IMR-90 (cell line): ENCODE results near the gene EXOC2.

Experiments
- CTCF ChIP-seq: conservative IDR thresholded peaks from 2 replicates; pipeline ENCODE4 v1.5.1; 2012; ENCODE audit warnings: mild to moderate bottlenecking, low read depth, low read length, improper control_type of control experiment
- FOS ChIP-seq: fragments of 150-350 bp; IDR thresholded peaks from 2 replicates; pipeline ENCODE4 v1.6.1; 2016; ENCODE audit warnings: low read depth, low read length
- MXI1 ChIP-seq: IDR thresholded peaks from 2 replicates; pipeline ENCODE4 v1.6.1; 2012; ENCODE audit warnings: low read depth, mild to moderate bottlenecking, low read length, moderate library complexity, borderline replicate concordance
- POLR2A ChIP-seq: IDR thresholded peaks from 2 replicates; pipeline ENCODE4 v1.6.1; 2012; ENCODE audit warnings: mild to moderate bottlenecking, low read depth, low read length
- RAD21 ChIP-seq: IDR thresholded peaks from 2 replicates; pipeline ENCODE4 v1.6.1; 2012; ENCODE audit warnings: low read length, improper control_type of control experiment
- RCOR1 ChIP-seq: IDR thresholded peaks from 2 replicates; pipeline ENCODE4 v1.6.1; 2012; ENCODE audit warnings: mild to moderate bottlenecking, low read length, improper control_type of control experiment; ENCODE audit not compliant: insufficient replicate concordance
- RFX5 ChIP-seq: IDR thresholded peaks from 2 replicates; pipeline ENCODE4 v1.8.0; 2012; ENCODE audit warnings: low read depth, mild to moderate bottlenecking, low read length, moderate library complexity
- SMC3 ChIP-seq: fragments of 150-350 bp; IDR thresholded peaks from 2 replicates; pipeline ENCODE4 v1.6.1; 2016; ENCODE audit warnings: low read depth, mild to moderate bottlenecking, antibody characterized with exemption, low read length, moderate library complexity

- TF ChIP-seq CTCF: no peak
- TF ChIP-seq FOS: no peak
- TF ChIP-seq SMC3: no peak
- TF ChIP-seq RCOR1: no peak
- TF ChIP-seq MXI1: no peak
- TF ChIP-seq POLR2A: no peak
- TF ChIP-seq RFX5: no peak
- no peak for TF ChIP-seq RAD21
Observed at GRCh38 chr6:583635-584034, 109.3 kb downstream of the EXOC2 start.
